Uterus (tissue), 4 donors: ENCODE measurements around the gene SCN1B. TPM values are rescaled to one million over a fixed set of nuclear protein-coding genes. Genes with fewer than 3 reads are reported as not detected.

Experiments
- DNase-seq, 2 donors: peaks; one replicate each; pipeline ENCODE4 v3.0.0-alpha.2; 2019 to 2020
- H3K27ac ChIP-seq, 2 donors: fragments of 200-600 bp; sonication (generic); 1 replicate in 1 of 2; 2 replicates in 1 of 2; pipeline ENCODE4 v1.5.1; 2016 to 2018
- H3K27me3 ChIP-seq, 2 donors: fragments of 200-600 bp; sonication (generic); one replicate each; pipeline ENCODE4 v1.5.1; 2018 to 2019; ENCODE audit warnings: control low read depth in 1 of 2
- H3K36me3 ChIP-seq, 2 donors: fragments of 200-600 bp; sonication (generic); one replicate each; pipeline ENCODE4 v1.5.1; 2019; ENCODE audit warnings: control low read depth in 1 of 2
- H3K4me1 ChIP-seq, 2 donors: fragments of 200-600 bp; sonication (generic); one replicate each; pipeline ENCODE4 v1.5.1; 2018 to 2019; ENCODE audit warnings: control low read depth in 1 of 2
- H3K4me3 ChIP-seq, 2 donors: fragments of 200-600 bp; sonication (generic); 1 replicate in 1 of 2; 2 replicates in 1 of 2; pipeline ENCODE4 v1.5.1; 2018 to 2019; ENCODE audit warnings: mild to moderate bottlenecking in 1 of 2
- H3K9me3 ChIP-seq, 2 donors: fragments of 200-600 bp; sonication (generic); one replicate each; pipeline ENCODE4 v1.5.1; 2019; ENCODE audit warnings: control low read depth in 1 of 2
- POLR2A ChIP-seq, 2 donors: fragments of 450-650 bp; IDR thresholded peaks; one replicate each; pipeline ENCODE4 v1.6.1; 2016; ENCODE audit warnings: antibody characterized with exemption in 2 of 2, mild to moderate bottlenecking in 1 of 2, moderate library complexity in 1 of 2
- intact Hi-C: fragments of 100-400 bp; cut with DNase I; formaldehyde crosslinking; loops from one replicate; pipeline ENCODE4 v1.15.1; 2023; ENCODE audit warnings: low total_unique reads
- total RNA-seq, 4 donors: library from RNA; depleted of rRNA in 3 of 4; stranded (reverse); fragments of >200 nt in 3 of 4; gene quantifications; one replicate each; pipeline versions ENCODE4 v1.1.0 to v1.2.4, GENCODE V29; 2014 to 2023
- TF ChIP-seq, protein P1 (sequence below), 4 experiments: fragments of 200-600 bp in 2 of 4; fragments of 450-650 bp in 2 of 4; sonication (generic) in 2 of 4; IDR thresholded peaks; one replicate each; pipeline ENCODE4 v1.5.1; 2016 to 2019; ENCODE audit warnings: antibody characterized with exemption in 4 of 4, mild to moderate bottlenecking in 2 of 4, moderate library complexity in 1 of 4
- donor health status: DM: yes; HTN: yes; CAD: no.

The SCN1B gene
- total RNA-seq, 4 donors from 2014 or later = 0.26 to 15.2 (median 0.78) TPM

DNA sequence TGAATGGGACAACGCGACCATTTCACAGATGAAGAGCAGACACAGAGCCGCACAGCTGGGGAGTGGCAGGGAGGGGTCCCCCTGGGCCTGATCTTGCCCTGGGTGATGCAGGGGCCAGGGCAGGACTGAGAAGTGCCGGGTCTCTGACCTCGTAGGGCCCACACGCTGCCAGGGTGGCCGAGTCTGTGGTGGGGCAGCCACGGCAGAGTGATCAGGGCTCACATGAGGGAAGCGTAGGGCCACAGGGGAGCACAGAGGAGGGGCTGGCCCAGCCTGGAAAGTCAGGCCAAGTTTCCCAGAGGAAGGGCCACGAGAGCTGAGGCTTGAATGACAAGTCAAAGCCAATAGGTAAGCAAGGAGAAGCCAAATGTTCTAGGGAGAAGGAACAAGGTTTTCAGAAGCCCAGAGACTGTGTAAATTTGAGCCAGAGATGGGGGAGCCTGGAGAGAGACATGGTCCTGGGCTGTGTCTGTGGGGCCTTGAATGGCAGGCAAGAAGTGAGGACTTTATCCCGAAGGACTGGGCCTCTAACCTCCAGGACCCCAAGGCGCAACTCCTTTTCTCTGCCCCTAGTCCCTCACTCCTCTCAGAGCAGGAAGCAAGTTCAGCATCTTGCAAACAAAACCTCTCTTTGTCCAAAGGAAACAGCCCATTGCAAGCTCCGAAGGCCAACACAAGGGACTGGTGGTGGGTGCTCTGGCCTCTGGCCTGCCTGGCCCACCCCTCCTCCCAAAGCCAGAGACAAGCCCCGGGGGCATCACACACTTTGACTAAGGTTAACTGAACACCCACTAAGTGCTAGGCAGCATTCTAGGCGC, 53.6 kb downstream of the SCN1B start:
- Histone ChIP-seq H3K27ac (no peak overlapping the region), H3K27me3 (no peaks in the 10 kb centered on the region), H3K4me3 (no peak overlapping the region), H3K36me3 (no peaks in the 10 kb centered on the region), H3K9me3 (no peaks in the 10 kb centered on the region), H3K4me1 (no peaks in the 10 kb centered on the region)
- intact Hi-C loops = no loop called here
- no peak for DNase-seq
- TF ChIP-seq, protein P1, sequence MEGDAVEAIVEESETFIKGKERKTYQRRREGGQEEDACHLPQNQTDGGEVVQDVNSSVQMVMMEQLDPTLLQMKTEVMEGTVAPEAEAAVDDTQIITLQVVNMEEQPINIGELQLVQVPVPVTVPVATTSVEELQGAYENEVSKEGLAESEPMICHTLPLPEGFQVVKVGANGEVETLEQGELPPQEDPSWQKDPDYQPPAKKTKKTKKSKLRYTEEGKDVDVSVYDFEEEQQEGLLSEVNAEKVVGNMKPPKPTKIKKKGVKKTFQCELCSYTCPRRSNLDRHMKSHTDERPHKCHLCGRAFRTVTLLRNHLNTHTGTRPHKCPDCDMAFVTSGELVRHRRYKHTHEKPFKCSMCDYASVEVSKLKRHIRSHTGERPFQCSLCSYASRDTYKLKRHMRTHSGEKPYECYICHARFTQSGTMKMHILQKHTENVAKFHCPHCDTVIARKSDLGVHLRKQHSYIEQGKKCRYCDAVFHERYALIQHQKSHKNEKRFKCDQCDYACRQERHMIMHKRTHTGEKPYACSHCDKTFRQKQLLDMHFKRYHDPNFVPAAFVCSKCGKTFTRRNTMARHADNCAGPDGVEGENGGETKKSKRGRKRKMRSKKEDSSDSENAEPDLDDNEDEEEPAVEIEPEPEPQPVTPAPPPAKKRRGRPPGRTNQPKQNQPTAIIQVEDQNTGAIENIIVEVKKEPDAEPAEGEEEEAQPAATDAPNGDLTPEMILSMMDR (IDR thresholded peaks at IDR 0.05) = no peak
- TF ChIP-seq POLR2A (IDR thresholded peaks at IDR 0.05) = no peak

DNA sequence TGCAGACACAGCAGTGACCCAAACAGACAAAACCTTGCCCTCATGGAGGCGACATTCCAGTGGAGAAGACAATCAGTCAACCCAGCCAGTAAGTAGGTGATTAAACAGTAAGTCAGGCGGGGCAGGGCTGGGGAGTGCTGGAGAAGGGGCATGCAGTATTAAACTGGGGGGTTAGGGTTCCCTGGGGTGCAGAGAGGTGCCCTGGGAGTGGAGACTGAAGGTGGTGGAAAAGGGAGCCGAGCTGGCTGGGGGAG, 54.2 kb downstream of the SCN1B start:
- Histone ChIP-seq H3K27me3 (no peaks in the 10 kb centered on the region), H3K27ac (no peak overlapping the region), H3K4me3 (no peak overlapping the region), H3K9me3 (no peaks in the 10 kb centered on the region), H3K36me3 (no peaks in the 10 kb centered on the region), H3K4me1 (no peaks in the 10 kb centered on the region)
- TF ChIP-seq, protein P1 (IDR thresholded peaks at IDR 0.05) = no peak
- no peak for DNase-seq
- intact Hi-C loops = no loop called here

DNA sequence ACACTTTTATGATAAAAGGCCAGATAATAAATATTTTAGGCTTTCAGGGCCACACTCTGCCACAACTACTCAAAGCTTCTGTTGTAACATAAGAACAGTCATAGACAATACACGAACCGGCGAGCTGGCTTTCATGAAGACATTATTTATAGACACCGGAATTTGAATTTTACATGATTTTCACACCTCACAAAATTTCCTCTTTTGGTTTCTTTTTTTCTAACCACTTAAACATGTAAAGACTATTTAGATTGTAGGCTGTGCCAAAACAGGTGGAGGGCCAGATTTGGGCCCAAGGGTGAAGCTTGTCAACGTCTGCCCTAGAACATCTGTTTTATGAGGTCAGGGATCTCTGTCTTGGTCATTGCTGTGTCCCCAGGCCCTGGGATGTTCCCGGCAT, 55.7 kb downstream of the SCN1B start:
- no peak overlapping the region for H3K4me3 ChIP-seq
- TF ChIP-seq, protein P1 (IDR thresholded peaks at IDR 0.05) = no peak
- no peak for TF ChIP-seq POLR2A (IDR thresholded peaks at IDR 0.05)
- no peak overlapping the region for H3K27ac ChIP-seq
- H3K36me3 ChIP-seq = no peaks in the 10 kb centered on the region
- H3K27me3 ChIP-seq = peaks cover 0 to 4% of the 10 kb centered on the region in 2 donors
- intact Hi-C loops = no loop called here
- no peaks in the 10 kb centered on the region for H3K9me3 ChIP-seq
- H3K4me1 ChIP-seq = no peaks in the 10 kb centered on the region
- no peak for DNase-seq

DNA sequence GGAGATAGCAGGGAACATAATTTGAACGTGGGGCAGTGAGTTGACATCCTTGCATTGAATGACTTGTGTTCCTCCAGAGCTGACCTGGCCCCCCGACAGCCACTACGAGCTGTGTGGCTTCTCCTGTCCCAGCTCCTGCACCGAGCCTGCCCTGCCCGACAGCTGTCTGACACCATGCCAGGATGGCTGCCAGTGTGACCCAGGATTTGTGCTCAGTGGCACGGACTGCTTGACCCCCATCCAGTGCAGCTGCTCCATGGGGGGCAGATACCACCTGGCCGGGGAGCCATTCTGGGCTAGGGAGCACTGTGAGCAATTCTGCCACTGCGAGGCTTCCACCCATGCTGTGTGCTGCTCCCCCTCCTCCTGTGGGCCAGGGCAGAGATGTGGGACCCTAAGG, 56.2 kb downstream of the SCN1B start:
- peaks cover 0 to 5% of the 10 kb centered on the region in 2 donors for H3K27me3 ChIP-seq
- H3K36me3 ChIP-seq = no peaks in the 10 kb centered on the region
- H3K4me3 ChIP-seq = no peak overlapping the region
- no peaks in the 10 kb centered on the region for H3K9me3 ChIP-seq
- no peaks in the 10 kb centered on the region for H3K4me1 ChIP-seq
- TF ChIP-seq, protein P1 (IDR thresholded peaks at IDR 0.05) = no peak
- TF ChIP-seq POLR2A (IDR thresholded peaks at IDR 0.05) = no peak
- no peak for DNase-seq
- H3K27ac ChIP-seq = no peak overlapping the region
- intact Hi-C loops = no loop called here

DNA sequence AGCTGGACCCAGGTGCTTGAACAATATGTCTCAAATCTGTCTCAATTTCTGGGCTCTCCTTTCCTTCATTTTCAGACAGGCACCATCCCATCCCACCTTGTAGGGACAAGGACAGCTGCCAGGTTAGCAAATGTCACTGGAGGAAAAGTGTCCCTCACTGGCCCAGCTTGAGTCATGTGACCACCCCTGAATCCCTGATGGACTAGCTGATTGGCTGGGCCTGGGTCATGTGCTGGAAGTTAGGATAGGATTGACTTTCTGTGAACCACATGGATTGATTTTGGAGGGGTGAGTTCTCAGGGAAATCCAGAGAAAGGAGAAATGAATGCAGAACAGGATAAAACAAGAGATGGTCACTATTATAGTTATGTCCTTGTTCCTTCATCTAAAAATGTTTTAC, 57.1 kb downstream of the SCN1B start:
- TF ChIP-seq, protein P1 (IDR thresholded peaks at IDR 0.05) = no peak
- TF ChIP-seq POLR2A (IDR thresholded peaks at IDR 0.05) = no peak
- Histone ChIP-seq H3K4me1 (no peaks in the 10 kb centered on the region), H3K9me3 (no peaks in the 10 kb centered on the region), H3K36me3 (no peaks in the 10 kb centered on the region), H3K27ac (no peak overlapping the region), H3K4me3 (no peak overlapping the region), H3K27me3 (peaks cover 0 to 5% of the 10 kb centered on the region in 2 donors)
- no peak for DNase-seq
- intact Hi-C loops = no loop called here
